DMS114 treated with DMSO at 0.1 percent for 48 hours (cell line): ENCODE results near the gene MOCS1.

Source experiments
- DNase-seq: peaks from one replicate; lab custom pipeline; 2025; ENCODE audit not compliant: unreplicated experiment; lab: John Stamatoyannopoulos, UW

Gene MOCS1

DNA sequence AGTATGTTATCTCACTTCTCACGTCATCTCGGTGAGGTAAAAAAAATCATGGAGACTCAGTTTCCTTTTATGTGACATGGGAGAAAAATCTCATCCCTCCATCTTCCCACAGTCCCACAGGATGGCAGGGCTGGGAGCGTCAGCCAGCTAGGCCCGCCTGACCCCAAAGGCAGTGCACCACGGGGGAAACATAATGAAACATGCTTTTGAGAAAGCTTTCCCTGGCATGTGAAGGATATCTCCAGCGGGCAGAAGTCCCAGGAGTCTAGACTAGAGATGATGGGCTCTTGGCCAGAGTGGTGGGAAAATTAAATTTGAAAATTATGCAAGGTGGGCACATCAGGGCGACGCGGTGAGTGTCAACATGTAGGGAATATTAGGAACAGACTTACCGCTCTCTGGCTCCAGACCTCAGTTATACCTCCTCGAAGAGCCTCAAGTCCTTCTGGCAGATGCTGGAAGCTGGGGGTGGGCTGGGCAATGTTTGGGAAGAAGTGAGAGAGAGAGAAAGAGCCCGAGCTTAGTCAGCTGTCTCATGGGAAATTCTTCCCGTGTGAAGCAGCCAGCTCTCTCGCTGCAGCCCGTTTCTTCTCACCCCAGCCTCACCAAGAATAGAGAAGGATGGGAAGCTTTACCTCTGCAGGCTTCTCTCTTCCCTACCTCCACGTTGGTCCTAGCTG is 52.3 kb downstream of the MOCS1 start:
- no peak for DNase-seq

DNA sequence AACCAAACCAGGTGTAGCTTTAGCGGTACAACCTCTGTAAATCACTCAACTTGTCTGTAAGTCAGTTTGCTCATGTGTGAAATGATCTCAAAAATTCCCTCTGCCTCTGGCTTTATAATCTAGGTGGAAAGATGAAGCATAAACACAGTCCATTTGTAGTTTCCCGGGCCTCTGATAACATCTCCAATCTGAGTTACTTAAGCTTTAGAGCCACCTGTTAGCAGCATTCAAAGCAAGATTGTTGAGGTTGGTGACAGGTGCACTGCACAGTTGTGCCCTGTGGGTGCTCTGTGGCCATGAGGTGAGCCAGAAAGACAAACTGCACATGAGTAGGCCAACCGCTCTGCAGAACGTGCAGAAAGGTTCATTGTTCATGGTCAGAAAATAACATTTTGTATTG is 53.7 kb downstream of the MOCS1 start:
- DNase-seq: no peak

DNA sequence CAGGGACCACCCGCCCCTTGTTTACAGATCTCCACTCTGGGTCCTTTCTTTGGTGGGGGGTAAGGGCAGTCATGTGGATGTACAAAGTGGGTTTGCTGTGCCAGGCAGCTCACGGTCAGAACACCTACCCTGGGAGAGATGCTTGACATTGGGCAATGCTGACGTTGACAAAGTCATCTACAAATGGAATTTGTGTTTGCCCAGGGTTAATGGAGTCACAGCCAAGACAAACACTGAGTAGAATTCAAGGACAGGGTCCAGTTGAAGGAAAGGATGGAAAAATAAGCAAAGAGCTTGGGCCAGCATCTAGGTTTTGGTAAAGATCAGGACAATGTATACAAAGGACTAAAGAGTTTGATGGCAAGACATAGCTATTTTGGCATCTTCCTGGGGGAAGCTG is 54.7 kb downstream of the MOCS1 start:
- no peak for DNase-seq

DNA sequence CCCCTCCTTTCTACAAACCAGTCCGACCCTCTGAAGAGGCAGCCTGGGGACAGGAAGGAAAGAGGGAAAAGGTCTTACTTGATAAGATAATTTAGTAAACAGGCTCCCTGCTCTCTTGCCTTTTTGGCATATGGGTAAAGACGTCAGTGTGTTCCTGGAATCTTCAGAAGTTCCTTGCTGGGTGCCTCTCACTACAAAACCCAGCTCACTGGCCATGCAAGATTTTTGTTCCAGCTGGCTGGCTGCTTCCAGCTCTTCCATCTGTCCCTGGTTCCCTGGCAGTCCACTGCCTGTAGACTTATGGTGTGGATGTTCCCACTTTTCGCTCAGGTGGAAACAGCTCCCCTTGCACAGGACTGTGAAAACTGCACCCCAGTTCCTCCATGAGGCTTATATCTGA is 57.4 kb downstream of the MOCS1 start:
- DNase-seq: no peak

DNA sequence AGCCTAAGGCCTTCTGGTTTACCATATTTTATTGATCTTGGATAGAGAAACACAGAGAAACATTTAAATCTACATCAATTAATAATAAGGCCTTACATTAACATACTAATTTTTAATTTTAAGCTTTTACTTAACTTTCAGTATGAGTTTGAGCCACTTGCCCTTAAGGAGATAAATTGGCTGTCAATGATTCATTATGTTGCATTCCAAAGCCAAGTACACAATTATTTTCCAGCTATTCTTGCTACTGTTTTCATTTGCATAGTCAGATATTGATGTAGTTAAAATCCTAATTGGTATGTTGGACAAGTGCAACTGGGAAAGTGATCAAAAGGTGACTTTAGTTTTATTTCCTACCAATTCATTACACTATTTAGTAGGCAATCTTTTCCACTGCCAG is 58.2 kb downstream of the MOCS1 start:
- no peak for DNase-seq

DNA sequence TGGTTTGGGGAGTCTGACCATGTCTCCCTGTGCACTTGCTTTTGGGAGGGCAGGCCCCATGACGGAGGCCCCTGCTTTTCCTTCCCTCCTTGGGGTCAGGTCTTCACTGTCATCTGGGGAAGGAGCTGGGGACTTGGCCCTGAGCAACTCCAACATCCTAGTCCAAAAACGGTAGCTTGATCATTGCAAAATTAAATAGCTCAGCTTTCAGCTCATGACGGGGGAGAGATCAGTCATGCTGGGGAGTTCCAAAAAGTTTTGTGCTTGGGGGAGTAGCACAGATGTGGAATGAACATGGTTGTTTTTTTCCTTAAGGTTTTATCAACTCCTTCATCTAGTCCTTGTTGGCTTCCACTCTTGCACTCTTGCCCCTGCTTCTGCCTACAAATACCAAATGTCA is 60.8 kb downstream of the MOCS1 start:
- DNase-seq: no peak

DNA sequence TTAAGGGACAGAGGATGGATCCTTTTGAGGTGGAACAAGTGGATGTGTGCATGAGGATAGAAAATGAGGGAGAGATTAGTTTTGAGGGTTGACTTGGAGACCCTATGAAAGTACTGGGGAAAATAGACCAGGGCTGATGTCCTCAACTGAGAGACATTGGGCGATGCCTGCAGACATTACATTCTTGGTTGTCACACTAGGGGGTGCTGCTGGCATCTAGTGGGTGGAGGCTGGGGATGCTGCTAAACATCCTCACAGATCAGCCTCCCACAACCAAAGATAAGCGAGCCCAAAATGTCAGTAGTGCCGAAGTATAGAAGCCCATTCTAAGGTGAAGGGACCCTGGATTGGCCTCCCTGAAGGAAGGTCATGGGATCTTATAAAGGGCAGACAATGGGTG is 63.3 kb downstream of the MOCS1 start:
- no peak for DNase-seq

DNA sequence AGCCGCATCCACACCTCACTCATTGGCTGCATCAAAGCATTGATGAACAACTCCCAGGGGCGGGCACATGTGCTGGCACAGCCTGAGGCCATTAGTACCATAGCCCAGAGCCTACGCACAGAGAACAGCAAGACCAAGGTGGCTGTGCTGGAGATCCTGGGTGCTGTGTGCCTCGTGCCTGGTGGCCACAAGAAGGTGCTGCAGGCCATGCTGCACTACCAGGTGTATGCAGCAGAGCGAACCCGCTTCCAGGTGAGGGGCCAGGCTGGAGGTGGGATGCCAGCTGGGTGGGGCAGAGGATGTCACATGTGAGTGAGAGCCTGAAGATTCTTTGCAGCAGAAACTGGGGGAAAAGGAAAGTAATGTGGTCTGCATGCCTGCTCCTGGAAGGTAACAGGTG is 66.7 kb downstream of the MOCS1 start:
- no peak for DNase-seq

DNA sequence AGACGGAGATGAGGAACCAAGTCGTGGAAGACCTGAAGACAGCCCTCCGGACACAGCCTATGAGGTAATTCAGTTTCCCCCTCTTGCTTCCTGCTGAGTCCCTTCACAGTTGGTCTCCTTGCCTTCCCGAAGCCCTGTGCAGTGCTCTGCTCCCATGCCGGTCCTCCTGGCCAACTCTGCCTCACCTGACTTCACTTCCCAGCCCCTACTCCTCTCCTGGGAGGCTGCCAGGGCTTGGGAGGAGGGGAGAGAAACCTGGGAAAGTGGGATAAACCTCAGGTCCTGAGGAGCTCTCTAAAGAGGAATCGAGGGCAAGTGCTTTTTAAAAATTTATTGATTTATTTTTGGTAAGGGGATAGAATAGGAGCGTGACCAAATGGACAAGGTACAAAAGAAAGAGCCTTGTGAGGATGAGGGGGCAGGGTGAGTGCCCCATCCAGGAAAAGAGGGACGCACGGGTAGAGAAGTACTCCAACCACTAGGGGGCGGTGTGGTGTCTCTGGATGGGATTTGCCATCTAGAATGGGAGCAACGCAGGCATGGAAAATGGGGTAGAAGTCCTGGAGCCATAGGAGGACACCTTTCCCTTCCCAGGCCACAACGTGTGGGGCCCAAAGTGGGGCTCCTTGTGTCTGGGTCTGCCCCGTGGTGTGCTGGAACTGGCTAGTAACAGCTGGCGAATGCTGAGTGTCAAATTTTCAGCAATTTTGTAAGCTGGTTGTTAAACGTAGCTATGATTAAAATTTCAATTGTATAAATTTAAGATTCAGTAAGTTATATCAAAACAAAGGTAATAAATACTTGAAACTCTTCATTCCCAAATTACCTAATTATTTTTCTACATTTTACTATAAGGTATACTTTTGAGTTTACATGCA is 69.0 kb downstream of the MOCS1 start:
- no peak for DNase-seq

DNA sequence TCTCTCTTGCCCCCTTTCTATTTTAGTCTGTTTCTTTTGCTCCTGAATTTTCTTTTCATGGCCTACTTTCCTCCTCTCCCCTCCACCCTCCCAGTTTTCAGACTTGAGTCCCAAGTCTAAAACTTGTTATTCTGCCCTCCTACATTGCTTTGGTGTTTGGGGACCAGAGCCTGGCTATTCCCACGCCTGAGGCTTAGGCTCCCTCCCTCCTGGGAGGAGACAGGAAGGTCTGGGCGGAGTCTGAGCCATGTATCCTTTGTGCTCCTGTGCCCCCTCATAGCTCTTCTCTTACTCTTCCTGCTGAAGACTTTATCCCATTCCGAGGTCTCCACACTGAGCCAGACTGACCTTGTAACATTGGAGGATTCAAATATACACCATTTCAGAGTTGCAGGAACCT is 72.6 kb downstream of the MOCS1 start:
- DNase-seq: no peak

DNA sequence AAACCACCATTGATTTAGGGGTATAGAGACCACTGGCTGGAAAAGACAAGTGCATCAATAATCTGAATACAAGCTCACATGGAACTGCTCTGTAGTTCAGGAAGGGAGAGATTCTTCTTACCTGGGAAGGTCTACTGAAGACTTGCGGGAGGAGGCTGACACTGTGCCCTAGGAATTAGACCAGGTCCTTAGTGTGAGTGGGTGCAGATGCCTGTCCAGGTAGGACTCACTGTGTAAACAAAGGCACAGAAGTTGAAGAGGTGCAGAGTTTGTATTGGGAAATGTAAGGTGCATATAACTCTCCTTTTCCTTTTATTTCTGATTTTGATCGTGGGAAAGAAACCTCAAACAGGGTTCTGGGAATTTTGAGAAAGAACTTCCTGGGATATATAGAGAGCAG is 75.2 kb downstream of the MOCS1 start:
- no peak for DNase-seq

DNA sequence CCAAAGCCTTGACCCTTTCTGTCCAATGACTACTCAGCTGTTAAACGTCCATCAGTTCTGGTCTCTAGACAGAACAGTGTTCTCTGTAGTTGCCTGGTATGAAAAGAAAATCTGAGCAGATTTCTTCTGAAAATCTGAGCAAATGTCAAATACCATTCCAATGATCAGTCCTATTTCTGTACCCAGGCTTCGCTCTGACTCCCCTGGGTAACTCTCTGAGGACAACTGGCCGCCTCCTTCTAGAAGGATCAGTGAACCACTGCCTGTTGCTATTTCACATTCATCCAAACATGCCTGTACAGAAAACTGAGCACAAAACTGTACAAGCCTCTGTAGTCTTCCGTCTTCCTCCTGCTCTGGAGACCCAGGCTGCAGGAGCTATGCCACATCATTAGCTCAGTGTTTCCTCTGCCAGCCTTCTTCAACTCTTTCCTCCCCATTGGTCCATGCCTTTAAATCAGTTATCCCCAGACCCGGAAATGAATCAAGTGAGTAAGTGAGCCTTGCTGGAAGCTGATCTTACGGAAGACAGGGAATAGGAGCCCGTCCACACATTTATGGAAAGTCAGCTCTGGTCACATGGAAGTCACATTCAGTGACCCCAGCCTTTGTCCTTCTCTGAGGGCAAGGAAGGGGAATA is 78.8 kb downstream of the MOCS1 start:
- no peak for DNase-seq
